Activated T-helper 2 cell treated with anti-CD3 and anti-CD28 coated beads, Interferon-gamma antibody, Interleukin-2, Interleukin-4, amounts not matched to agents 10 μg/mL and 5 μg/mL and 100 μg/mL, durations not matched to agents 14 hours and 24 hours and 36 hours (primary cell): ENCODE measurements around the gene DERL3. TPM values are rescaled to one million over a fixed set of nuclear protein-coding genes. Genes with fewer than 3 reads are reported as not detected.
A peak's percentile ranks its signal among the peaks of the same experiment; 100 is the strongest.

ENCODE experiments used
- DNase-seq: peaks from one replicate; pipeline ENCODE4 v3.0.0; 2021; ENCODE audit warnings: low spot score
- H3K27ac Mint-ChIP-seq: one replicate; pipeline ENCODE4 v1.8.0; 2021; ENCODE audit warnings: mixed read lengths
- H3K27me3 Mint-ChIP-seq: one replicate; pipeline ENCODE4 v1.8.0; 2021; ENCODE audit warnings: low read depth, mixed read lengths
- H3K36me3 Mint-ChIP-seq: one replicate; pipeline ENCODE4 v1.8.0; 2021; ENCODE audit warnings: low read depth, mixed read lengths
- H3K4me1 Mint-ChIP-seq: one replicate; pipeline ENCODE4 v1.8.0; 2021; ENCODE audit warnings: low read depth, mixed read lengths
- H3K4me3 Mint-ChIP-seq: one replicate; pipeline ENCODE4 v1.8.0; 2021; ENCODE audit warnings: low read depth, mild to moderate bottlenecking, moderate library complexity, mixed read lengths
- H3K9me3 Mint-ChIP-seq: one replicate; pipeline ENCODE4 v1.8.0; 2021; ENCODE audit warnings: mixed read lengths
- intact Hi-C: fragments of 100-400 bp; cut with micrococcal nuclease; formaldehyde crosslinking; loops from one replicate; pipeline ENCODE4 v1.15.1; 2023
- total RNA-seq: library from RNA; stranded (reverse); gene quantifications from 2 replicates; pipeline ENCODE4 v1.2.3, GENCODE V29; 2022

The DERL3 gene
- total RNA-seq, 1 donor from 2014 or later, result 10.3 TPM

- H3K27ac Mint-ChIP-seq, result no peak overlapping the region
- peaks cover 66% of the 10 kb centered on the region for H3K36me3 Mint-ChIP-seq
- no peak overlapping the region for H3K4me3 Mint-ChIP-seq
- H3K9me3 Mint-ChIP-seq, result no peaks in the 10 kb centered on the region
- DNase-seq, result no peak
- no peaks in the 10 kb centered on the region for H3K27me3 Mint-ChIP-seq
- H3K4me1 Mint-ChIP-seq, result no peaks in the 10 kb centered on the region
- intact Hi-C loops, result no loop called here
Measured at GRCh38 chr22:23801238-23801821, 37.5 kb downstream of the DERL3 start.

GRCh38 chr22:23800297-23801237 lies 38.2 kb downstream of the DERL3 start:
- H3K4me1 Mint-ChIP-seq, result no peaks in the 10 kb centered on the region
- H3K36me3 Mint-ChIP-seq, result peaks cover 64% of the 10 kb centered on the region
- no peak overlapping the region for H3K27ac Mint-ChIP-seq
- no peaks in the 10 kb centered on the region for H3K27me3 Mint-ChIP-seq
- intact Hi-C loops, result no loop called here
- no peak for DNase-seq
- H3K4me3 Mint-ChIP-seq, result no peak overlapping the region
- no peaks in the 10 kb centered on the region for H3K9me3 Mint-ChIP-seq

- Mint-ChIP-seq H3K4me1 (no peaks in the 10 kb centered on the region), H3K27ac (no peak overlapping the region), H3K36me3 (peaks cover 64% of the 10 kb centered on the region), H3K9me3 (no peaks in the 10 kb centered on the region), H3K27me3 (no peaks in the 10 kb centered on the region), H3K4me3 (no peak overlapping the region)
- DNase-seq, result no peak
- intact Hi-C loops, result no loop called here
Measured at GRCh38 chr22:23796461-23796860, 42.3 kb downstream of the DERL3 start.

- H3K9me3 Mint-ChIP-seq, result no peaks in the 10 kb centered on the region
- H3K36me3 Mint-ChIP-seq, result peaks cover 51% of the 10 kb centered on the region
- H3K4me3 Mint-ChIP-seq, result no peak overlapping the region
- intact Hi-C loops, result no loop called here
- H3K4me1 Mint-ChIP-seq, result peaks cover 8% of the 10 kb centered on the region
- no peaks in the 10 kb centered on the region for H3K27me3 Mint-ChIP-seq
- H3K27ac Mint-ChIP-seq, result peak overlapping the region; percentile 10
- no peak for DNase-seq
Measured at GRCh38 chr22:23793326-23793725, 45.5 kb downstream of the DERL3 start.

GRCh38 chr22:23791738-23792645 lies 46.8 kb downstream of the DERL3 start:
- Mint-ChIP-seq H3K4me1 (peaks cover 16% of the 10 kb centered on the region), H3K27ac (no peak overlapping the region), H3K4me3 (no peak overlapping the region), H3K36me3 (peaks cover 47% of the 10 kb centered on the region), H3K9me3 (no peaks in the 10 kb centered on the region), H3K27me3 (no peaks in the 10 kb centered on the region)
- intact Hi-C loops, result no loop called here
- DNase-seq, result no peak

- no peak overlapping the region for H3K27ac Mint-ChIP-seq
- intact Hi-C loops, result no loop called here
- H3K4me3 Mint-ChIP-seq, result no peak overlapping the region
Measured at GRCh38 chr22:23790819-23791737, 47.7 kb downstream of the DERL3 start.

GRCh38 chr22:23789638-23790037 lies 49.2 kb downstream of the DERL3 start:
- peaks cover 22% of the 10 kb centered on the region for H3K4me1 Mint-ChIP-seq
- no peaks in the 10 kb centered on the region for H3K27me3 Mint-ChIP-seq
- DNase-seq, result no peak
- H3K27ac Mint-ChIP-seq, result no peak overlapping the region
- peaks cover 29% of the 10 kb centered on the region for H3K36me3 Mint-ChIP-seq
- H3K4me3 Mint-ChIP-seq, result no peak overlapping the region
- intact Hi-C loops, result loop anchor here (5.0 kb wide), 1 partner anchor 82 kb away; no protein-coding TSS in a partner anchor
- no peaks in the 10 kb centered on the region for H3K9me3 Mint-ChIP-seq

More at GRCh38 chr22:23790819-23791737, 47.7 kb downstream of the DERL3 start:
- H3K27me3 Mint-ChIP-seq, result no peaks in the 10 kb centered on the region
- H3K36me3 Mint-ChIP-seq, result peaks cover 39% of the 10 kb centered on the region
- DNase-seq, result no peak
- peaks cover 22% of the 10 kb centered on the region for H3K4me1 Mint-ChIP-seq
- no peaks in the 10 kb centered on the region for H3K9me3 Mint-ChIP-seq

- H3K9me3 Mint-ChIP-seq, result no peaks in the 10 kb centered on the region
- DNase-seq, result no peak
- H3K4me1 Mint-ChIP-seq, result peaks cover 25% of the 10 kb centered on the region
- H3K27me3 Mint-ChIP-seq, result no peaks in the 10 kb centered on the region
- H3K4me3 Mint-ChIP-seq, result peak overlapping the region; percentile 57
- peaks cover 25% of the 10 kb centered on the region for H3K36me3 Mint-ChIP-seq
- intact Hi-C loops, result loop anchor here (5.0 kb wide), 1 partner anchor 82 kb away; no protein-coding TSS in a partner anchor
- H3K27ac Mint-ChIP-seq, result no peak overlapping the region
Measured at GRCh38 chr22:23789121-23789520, 49.7 kb downstream of the DERL3 start.

- no peaks in the 10 kb centered on the region for H3K27me3 Mint-ChIP-seq
- H3K36me3 Mint-ChIP-seq, result peaks cover 19% of the 10 kb centered on the region
- H3K4me1 Mint-ChIP-seq, result peaks cover 26% of the 10 kb centered on the region
- intact Hi-C loops, result loop anchor here (2.0 to 5.0 kb wide), 4 partner anchors 19 to 107 kb away; partner anchors contain the start of genes DERL3 and MIF
- H3K9me3 Mint-ChIP-seq, result no peaks in the 10 kb centered on the region
- no peak for DNase-seq
- no peak overlapping the region for H3K27ac Mint-ChIP-seq
- peak overlapping the region; percentile 89 for H3K4me3 Mint-ChIP-seq
Measured at GRCh38 chr22:23787910-23788309, 50.9 kb downstream of the DERL3 start.

GRCh38 chr22:23787600-23787896 lies 51.3 kb downstream of the DERL3 start:
- Mint-ChIP-seq H3K27ac (peak overlapping the region; percentile 85), H3K36me3 (peaks cover 15% of the 10 kb centered on the region), H3K4me1 (peaks cover 26% of the 10 kb centered on the region), H3K4me3 (peak overlapping the region; percentile 89), H3K27me3 (no peaks in the 10 kb centered on the region), H3K9me3 (no peaks in the 10 kb centered on the region)
- intact Hi-C loops, result loop anchor here (2.0 to 5.0 kb wide), 4 partner anchors 19 to 107 kb away; partner anchors contain the start of genes DERL3 and MIF
- no peak for DNase-seq

GRCh38 chr22:23786752-23787599 lies 51.8 kb downstream of the DERL3 start, which contains the start of gene SMARCB1:
SMARCB1 (plus strand) TSS chr22:23786966; CDS start chr22:23787170, 204 bp downstream.
- H3K4me1 Mint-ChIP-seq, result peaks cover 26% of the 10 kb centered on the region
- DNase-seq, result peak; percentile 82
- H3K27ac Mint-ChIP-seq, result peak within 1 kb of the TSS; percentile 92
- intact Hi-C loops, result loop anchor here (2.0 to 5.0 kb wide), 4 partner anchors 18 to 108 kb away; partner anchors contain the start of genes DERL3 and MIF
- H3K27me3 Mint-ChIP-seq, result no peaks in the 10 kb centered on the region
- H3K9me3 Mint-ChIP-seq, result no peaks in the 10 kb centered on the region
- H3K36me3 Mint-ChIP-seq, result peaks cover 10% of the 10 kb centered on the region
- H3K4me3 Mint-ChIP-seq, result peak within 1 kb of the TSS; percentile 89
